MG63 (cell line): ENCODE measurements around the gene LTB4R. TPM values are rescaled to one million over a fixed set of nuclear protein-coding genes. Genes with fewer than 3 reads are reported as not detected.

ENCODE experiments used
- DNase-seq: peaks from one replicate; pipeline ENCODE4 v3.0.0-alpha.2; 2020
- H3K27me3 ChIP-seq: fragments of 250-450 bp; sonication (Bioruptor Pico); 2 replicates; pipeline ENCODE4 v1.5.1; 2020; ENCODE audit warnings: mild to moderate bottlenecking, moderate library complexity
- H3K36me3 ChIP-seq: fragments of 250-450 bp; sonication (Bioruptor Pico); 2 replicates; pipeline ENCODE4 v1.5.1; 2020; ENCODE audit warnings: mild to moderate bottlenecking, moderate library complexity
- H3K4me3 ChIP-seq: fragments of 250-450 bp; sonication (Bioruptor Pico); 2 replicates; pipeline ENCODE4 v1.5.1; 2020; ENCODE audit warnings: mild to moderate bottlenecking, moderate library complexity
- H3K9me3 ChIP-seq: fragments of 250-450 bp; sonication (Bioruptor Pico); 2 replicates; pipeline ENCODE4 v1.5.1; 2020; ENCODE audit warnings: mild to moderate bottlenecking, moderate library complexity
- total RNA-seq: library from RNA; depleted of rRNA; stranded (reverse); fragments of >200 nt; shearing (Covaris generic); gene quantifications from 2 replicates; pipeline ENCODE4 v1.2.3, GENCODE V29; 2014; ENCODE audit warnings: low replicate concordance; rRNA removed

LTB4R gene, protein sequence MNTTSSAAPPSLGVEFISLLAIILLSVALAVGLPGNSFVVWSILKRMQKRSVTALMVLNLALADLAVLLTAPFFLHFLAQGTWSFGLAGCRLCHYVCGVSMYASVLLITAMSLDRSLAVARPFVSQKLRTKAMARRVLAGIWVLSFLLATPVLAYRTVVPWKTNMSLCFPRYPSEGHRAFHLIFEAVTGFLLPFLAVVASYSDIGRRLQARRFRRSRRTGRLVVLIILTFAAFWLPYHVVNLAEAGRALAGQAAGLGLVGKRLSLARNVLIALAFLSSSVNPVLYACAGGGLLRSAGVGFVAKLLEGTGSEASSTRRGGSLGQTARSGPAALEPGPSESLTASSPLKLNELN
- total RNA-seq: 1.4 and 1.5 TPM in 2 replicates

DNA sequence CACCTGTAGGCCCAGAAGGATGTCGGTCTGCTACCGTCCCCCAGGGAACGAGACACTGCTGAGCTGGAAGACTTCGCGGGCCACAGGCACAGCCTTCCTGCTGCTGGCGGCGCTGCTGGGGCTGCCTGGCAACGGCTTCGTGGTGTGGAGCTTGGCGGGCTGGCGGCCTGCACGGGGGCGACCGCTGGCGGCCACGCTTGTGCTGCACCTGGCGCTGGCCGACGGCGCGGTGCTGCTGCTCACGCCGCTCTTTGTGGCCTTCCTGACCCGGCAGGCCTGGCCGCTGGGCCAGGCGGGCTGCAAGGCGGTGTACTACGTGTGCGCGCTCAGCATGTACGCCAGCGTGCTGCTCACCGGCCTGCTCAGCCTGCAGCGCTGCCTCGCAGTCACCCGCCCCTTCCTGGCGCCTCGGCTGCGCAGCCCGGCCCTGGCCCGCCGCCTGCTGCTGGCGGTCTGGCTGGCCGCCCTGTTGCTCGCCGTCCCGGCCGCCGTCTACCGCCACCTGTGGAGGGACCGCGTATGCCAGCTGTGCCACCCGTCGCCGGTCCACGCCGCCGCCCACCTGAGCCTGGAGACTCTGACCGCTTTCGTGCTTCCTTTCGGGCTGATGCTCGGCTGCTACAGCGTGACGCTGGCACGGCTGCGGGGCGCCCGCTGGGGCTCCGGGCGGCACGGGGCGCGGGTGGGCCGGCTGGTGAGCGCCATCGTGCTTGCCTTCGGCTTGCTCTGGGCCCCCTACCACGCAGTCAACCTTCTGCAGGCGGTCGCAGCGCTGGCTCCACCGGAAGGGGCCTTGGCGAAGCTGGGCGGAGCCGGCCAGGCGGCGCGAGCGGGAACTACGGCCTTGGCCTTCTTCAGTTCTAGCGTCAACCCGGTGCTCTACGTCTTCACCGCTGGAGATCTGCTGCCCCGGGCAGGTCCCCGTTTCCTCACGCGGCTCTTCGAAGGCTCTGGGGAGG is at the start of gene LTB4R:
Gene LTB4R (plus strand): TSS at position 857 of the 959 bp plus-strand sequence. CDS start 4,150 bp downstream, outside the sequence.
- no peak for DNase-seq
- Histone ChIP-seq H3K27me3 (no peaks in the 10 kb centered on the region), H3K9me3 (no peaks in the 10 kb centered on the region), H3K4me3 (no peak within 1 kb of the TSS), H3K36me3 (peaks cover 2% of the 10 kb centered on the region; the same call in 1 of the 2 replicates)

DNA sequence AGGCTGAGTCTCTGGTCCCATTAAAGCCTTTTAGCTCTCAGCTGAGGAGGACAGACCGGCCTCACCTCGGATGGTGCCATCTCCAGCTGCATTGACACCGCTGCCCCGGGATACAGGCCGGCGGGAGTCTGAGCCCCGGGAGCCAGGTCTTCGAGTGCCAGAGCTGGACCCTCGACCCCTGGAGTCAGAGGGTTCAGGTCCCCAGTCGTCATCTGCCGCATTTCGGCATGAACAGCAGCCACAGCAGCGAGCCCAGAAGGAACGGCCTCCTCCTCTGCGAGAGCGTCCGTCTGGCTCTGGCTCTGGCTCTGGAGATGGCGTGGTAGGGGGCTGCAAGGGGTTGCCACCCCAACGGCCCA is 49.4 kb upstream of the LTB4R start:
- Histone ChIP-seq H3K9me3 (no peaks in the 10 kb centered on the region), H3K36me3 (no peaks in the 10 kb centered on the region), H3K27me3 (no peaks in the 10 kb centered on the region), H3K4me3 (no peak overlapping the region)
- no peak for DNase-seq

DNA sequence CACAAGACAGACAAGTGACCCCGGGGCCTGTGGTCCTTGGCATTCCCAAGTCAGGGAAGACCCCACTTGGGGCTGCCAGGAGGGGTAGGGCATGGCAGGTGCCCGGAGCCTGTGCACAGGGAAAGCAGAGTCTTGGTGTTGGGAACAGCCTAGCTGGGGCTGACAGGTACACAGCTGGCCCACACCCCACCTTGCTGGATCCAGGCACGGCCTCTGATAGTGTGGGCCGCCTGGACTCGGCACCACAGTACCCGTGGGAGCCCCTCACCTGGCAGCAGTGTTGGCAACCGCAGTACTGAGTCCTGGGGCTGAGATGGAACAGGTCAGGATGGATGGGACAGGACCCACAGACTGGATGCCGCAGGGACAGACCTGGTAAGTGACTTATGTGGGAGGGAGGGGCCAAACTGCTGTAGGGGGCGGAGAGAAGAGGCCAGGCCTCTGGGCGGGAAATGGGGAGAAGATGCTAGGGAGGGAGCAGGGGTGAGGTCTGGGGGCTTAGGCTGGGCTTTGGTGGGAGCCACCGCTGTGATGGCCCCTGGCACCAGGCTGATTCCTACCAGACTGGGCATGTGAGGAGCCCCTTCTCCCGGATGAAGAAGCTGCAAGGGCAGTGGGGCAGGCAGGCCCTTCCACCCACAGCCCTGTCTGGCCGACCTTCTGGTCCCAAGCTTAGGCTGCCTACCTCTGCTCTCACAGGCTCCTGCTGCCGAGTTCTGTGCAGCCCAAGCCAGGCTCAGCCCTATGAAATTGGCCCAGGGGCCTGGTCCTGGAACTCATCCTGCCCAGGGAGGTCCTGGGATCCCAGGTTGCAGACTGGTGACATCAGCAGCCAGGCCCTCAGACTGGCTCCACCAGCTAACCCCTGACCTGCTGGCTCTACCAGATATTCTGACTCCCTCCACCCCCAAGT is 48.2 kb upstream of the LTB4R start, which contains the start of gene TGM1:
Gene TGM1 (minus strand): TSS at position 357 of the 913 bp plus-strand sequence. CDS start 825 bp downstream, outside the sequence.
- no peak for DNase-seq
- H3K36me3 ChIP-seq: no peaks in the 10 kb centered on the region
- H3K4me3 ChIP-seq: no peak within 1 kb of the TSS
- H3K9me3 ChIP-seq: no peaks in the 10 kb centered on the region
- H3K27me3 ChIP-seq: no peaks in the 10 kb centered on the region

DNA sequence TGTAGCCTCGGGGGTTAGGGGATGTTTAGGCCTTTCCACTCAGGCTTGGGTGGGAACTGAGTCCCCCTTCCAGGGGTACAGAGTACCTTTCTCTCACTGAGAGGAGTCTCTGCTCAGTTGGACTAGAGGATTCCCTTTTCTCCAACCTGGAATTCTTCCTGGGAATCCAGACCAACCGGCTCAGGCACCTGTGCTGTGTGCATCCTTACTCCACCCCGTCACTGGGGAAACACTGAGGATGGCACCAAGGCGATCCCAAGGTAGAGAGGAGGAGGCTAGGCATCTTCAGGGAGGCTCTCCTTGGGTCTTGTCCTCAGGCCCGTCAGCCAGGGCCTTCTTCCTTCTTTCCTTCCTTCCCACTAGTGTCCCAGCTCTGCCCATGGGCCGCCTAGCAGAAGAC is 47.5 kb upstream of the LTB4R start:
- Histone ChIP-seq H3K9me3 (no peaks in the 10 kb centered on the region), H3K27me3 (no peaks in the 10 kb centered on the region), H3K4me3 (no peak overlapping the region), H3K36me3 (no peaks in the 10 kb centered on the region)
- no peak for DNase-seq

DNA sequence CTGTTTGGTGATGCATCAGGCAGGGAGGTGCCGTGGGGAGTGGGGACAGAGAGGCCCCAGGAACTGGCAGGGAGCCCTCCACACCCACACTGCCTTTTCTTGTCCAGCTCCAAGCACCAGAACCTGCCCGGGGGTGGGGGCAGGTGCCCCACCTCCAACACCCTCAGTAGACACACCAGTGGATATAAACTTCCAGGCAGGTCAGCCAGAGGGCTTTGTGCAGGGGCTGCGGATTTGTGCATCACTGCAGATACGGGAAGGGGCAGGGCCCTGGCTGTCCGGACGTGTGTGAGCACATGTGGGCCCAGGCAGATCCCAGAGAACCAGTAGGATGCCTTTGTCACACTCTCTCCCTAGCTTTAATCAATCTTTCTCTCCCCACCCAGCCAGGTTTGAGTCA is 47.0 kb upstream of the LTB4R start:
- H3K27me3 ChIP-seq: no peaks in the 10 kb centered on the region
- no peaks in the 10 kb centered on the region for H3K9me3 ChIP-seq
- H3K4me3 ChIP-seq: no peak overlapping the region
- no peaks in the 10 kb centered on the region for H3K36me3 ChIP-seq
- DNase-seq: no peak

DNA sequence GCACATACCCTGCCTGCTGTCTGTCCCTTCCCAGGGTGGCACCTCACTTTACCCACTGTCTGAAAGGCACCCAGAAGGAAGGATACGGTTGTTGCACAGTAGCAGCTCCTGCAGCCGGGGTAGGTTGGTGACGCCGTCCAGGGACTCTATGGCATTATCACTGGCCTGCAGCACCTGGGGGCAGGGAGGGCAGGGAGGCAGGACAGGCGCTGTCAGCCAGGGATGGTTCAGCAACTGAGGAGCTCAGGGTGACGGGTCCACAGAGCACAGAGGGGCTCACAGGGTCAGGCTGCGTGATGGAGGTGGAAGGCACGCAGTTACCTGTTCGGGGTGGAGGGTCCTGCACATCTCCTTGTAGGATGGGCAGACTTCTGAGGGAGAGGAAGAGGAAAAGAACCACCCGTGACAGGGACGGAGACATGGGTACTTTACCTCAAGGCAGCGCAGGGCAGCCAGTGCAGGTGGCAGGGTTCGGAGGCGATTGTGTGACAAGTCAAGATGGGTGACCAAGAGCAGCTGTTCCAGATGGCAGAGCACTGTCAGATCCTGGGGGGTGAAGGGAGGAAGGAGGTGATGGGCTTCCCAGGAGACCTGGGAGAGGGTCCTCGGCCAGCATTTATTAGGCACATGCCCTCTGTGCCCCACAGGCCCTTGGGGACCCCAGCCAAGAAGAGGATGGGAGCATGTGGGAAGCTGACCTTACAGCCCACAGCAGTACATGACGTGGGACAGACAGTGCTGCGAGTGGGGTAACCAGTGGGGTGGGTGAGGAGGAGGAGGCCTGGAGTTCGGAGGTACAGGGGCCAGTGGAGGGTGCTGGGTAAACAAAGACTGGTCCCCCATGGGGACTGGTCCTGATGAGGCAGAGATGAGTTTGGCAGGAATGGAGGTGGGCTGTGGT is 44.7 kb upstream of the LTB4R start:
- Histone ChIP-seq H3K9me3 (no peaks in the 10 kb centered on the region), H3K27me3 (no peaks in the 10 kb centered on the region), H3K4me3 (no peak overlapping the region), H3K36me3 (no peaks in the 10 kb centered on the region)
- no peak for DNase-seq

DNA sequence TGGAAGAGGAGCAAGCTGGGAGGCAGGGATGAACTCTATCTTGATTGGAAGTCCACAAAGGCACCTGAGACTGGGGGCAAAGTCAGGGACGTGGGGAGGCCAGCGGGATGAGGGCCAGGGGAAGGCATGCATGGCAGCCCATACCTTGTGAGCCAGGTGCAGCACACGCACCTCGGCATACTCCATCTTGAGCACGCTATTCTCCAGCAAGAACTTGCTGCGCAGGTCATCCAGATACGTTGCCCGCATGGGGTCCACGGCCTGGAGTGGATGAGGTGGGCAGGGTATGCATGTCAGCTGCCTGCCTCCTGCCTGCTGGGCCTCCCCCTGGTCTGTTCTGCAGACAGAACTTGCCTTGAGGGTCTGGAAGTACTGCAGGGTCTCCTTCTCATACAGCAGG is 43.8 kb upstream of the LTB4R start:
- Histone ChIP-seq H3K36me3 (no peaks in the 10 kb centered on the region), H3K27me3 (no peaks in the 10 kb centered on the region)

DNA sequence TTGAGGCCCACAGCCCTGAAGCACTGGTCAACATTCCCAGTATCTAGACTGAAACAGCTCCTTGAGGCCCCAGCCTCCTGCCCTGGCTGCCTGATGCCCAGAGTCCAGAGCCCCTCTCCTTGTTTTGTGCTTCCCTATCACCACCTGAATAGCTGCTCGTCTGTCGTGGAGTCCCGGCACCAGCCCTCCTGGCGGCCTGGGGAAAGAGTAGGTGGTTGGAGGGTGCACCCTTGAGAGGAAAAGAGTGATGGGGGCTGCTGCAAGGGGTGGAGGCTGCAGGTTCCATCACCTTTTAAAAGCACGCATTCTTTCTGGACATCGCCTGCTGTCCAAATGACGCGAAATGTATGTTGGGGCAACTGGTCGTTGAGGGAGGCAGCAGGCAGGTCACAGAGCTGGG is 43.1 kb upstream of the LTB4R start:
- Histone ChIP-seq H3K27me3 (no peaks in the 10 kb centered on the region), H3K9me3 (no peaks in the 10 kb centered on the region), H3K36me3 (no peaks in the 10 kb centered on the region), H3K4me3 (no peak overlapping the region)
- no peak for DNase-seq

More for the DNA sequence above, 43.8 kb upstream of the LTB4R start:
- Histone ChIP-seq H3K4me3 (no peak overlapping the region), H3K9me3 (no peaks in the 10 kb centered on the region)
- no peak for DNase-seq

DNA sequence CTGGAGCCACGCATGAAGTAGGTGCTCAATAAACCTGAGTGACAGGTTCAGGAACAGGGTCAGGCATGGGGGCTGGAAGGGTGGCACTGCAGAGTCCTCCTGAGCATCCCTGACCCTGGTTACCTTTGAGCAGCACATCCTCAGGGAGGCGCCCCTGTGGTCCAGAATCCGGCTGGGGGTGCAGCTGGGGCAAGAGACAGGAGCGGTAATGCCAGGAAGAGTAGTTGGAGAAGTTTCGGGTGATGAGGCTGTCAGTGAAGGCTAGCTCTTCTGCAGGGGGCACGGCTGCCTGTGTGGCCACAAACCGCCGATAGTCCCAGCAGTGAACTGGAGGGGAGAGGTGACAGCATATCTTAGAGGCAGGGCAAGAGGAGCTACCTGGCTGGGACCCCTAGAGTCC is 41.9 kb upstream of the LTB4R start:
- no peaks in the 10 kb centered on the region for H3K9me3 ChIP-seq
- H3K27me3 ChIP-seq: no peaks in the 10 kb centered on the region
- no peaks in the 10 kb centered on the region for H3K36me3 ChIP-seq
- DNase-seq: no peak
- no peak overlapping the region for H3K4me3 ChIP-seq

DNA sequence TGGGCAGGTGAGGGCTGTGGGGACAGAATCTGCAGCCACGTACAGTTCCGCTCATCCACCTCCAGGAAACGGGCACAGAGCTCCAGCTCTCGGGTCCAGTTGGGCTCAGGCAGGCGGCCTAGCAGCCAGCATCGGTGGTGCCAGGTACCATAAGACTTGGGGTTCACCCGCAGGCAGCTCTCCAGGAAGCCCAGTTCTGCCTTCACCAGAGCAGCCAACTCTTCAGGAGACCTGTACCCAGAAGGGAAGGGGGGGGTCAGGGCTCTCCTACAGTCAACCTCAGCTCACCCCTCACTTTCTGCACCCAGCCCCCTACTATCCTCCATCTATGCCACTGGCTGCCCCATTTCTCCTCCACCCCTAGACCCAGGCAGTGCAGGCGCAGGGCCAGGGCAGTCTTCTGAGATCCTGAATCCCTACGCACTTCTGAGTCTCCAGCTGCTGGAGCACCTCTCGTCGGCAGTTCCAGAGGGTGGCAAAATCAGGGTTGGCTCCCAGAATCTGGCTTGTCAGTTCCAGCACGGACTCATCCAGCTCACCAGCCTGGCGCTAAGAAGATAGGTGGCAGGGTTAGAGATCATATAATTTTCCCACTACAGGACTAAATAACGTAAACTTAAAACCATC is 41.3 kb upstream of the LTB4R start:
- no peak for DNase-seq
- no peaks in the 10 kb centered on the region for H3K9me3 ChIP-seq
- H3K4me3 ChIP-seq: no peak overlapping the region
- H3K36me3 ChIP-seq: no peaks in the 10 kb centered on the region
- no peaks in the 10 kb centered on the region for H3K27me3 ChIP-seq

DNA sequence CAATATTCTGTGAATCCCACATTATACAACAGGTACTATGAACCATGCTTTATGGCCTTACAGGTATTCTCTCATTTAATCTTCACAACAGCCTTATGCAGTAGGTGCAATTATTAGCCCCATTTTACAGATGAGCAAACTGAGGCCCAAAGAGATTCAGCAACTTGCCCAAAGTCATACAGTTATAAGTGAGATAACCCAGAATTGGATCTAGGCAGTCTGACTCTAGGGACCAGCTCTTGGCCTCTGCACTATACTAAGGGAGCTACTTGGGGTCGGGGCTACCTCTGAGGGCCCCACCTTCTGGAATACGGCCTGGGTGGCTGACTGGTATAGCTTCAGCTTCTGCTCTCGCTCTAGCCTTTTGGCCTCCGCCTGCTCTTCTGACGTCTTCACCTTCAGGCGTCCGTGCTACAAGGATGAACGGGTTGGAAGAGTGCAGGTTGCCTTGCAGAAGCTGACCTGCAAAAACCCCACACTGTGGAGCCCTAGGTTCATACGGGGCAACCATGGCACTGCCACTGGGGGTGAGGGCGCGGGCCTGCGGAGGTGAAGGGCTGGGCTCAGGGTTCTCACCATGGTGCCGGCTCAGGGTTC is 40.7 kb upstream of the LTB4R start:
- Histone ChIP-seq H3K9me3 (no peaks in the 10 kb centered on the region), H3K27me3 (no peaks in the 10 kb centered on the region), H3K4me3 (peak overlapping the region; percentile 90), H3K36me3 (no peaks in the 10 kb centered on the region)
- no peak for DNase-seq

DNA sequence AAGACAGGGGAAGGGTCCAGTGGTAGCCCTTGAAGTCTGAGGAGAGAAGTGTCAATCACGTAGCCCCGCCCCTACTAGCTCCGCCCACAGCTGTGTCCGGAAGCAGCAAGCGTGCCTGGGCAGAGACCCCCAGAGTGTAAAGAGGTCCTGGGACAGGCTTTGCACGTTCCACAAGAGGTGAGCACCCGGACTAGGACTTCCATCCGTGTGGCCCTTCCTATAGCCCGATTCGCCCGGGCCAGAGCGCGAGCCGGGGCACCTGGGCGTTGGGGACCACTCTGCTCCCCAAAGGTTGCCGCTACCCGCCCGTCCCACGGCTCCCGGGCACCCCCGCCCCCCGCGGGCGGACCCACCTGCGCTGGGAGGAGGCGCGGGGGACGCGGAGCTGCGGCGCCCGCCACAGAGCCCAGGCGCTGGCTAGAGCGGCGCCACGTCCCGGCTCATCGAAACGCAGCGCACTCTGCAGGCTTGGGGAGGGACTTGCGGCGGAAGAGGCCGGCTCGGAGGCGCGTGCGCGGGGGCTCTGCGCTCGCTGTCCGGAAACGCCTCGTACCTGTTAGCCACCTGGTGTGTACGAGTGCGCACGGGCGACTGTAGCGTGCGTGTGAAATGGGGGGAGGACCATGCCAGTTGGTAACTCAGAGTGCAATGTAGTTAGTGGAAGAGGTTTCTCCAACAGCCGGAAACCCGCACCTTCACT is 40.0 kb upstream of the LTB4R start, which contains the start of gene RABGGTA:
Gene RABGGTA (minus strand): TSS at position 464 of the 700 bp plus-strand sequence. CDS start 482 bp downstream, outside the sequence.
- H3K36me3 ChIP-seq: no peaks in the 10 kb centered on the region
- no peaks in the 10 kb centered on the region for H3K27me3 ChIP-seq
- DNase-seq: peak; percentile 76
- peak within 1 kb of the TSS; percentile 90 for H3K4me3 ChIP-seq
- no peaks in the 10 kb centered on the region for H3K9me3 ChIP-seq

DNA sequence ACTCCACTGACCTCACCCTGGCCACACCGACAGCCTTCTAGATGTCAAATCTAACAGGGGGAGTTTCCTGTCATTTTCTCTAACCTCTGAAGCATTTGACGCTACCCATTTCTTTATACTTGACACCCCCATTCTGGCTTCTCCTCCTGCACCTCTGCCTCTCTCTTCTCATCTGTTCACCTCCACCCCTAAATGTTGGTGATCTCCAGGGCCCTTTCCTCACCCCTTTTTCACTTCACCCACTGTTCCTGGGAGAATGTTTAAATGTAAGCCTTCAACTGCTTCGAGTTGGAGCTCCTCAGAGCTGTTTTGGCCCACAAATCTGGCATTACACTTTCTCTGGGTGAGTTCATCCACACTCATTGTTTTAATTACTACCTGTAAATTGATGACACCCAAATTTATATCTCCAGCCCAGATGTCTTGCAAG is 39.5 kb upstream of the LTB4R start:
- H3K4me3 ChIP-seq: peak overlapping the region; percentile 90
- H3K9me3 ChIP-seq: no peaks in the 10 kb centered on the region
- DNase-seq: no peak
- H3K36me3 ChIP-seq: no peaks in the 10 kb centered on the region
- no peaks in the 10 kb centered on the region for H3K27me3 ChIP-seq

DNA sequence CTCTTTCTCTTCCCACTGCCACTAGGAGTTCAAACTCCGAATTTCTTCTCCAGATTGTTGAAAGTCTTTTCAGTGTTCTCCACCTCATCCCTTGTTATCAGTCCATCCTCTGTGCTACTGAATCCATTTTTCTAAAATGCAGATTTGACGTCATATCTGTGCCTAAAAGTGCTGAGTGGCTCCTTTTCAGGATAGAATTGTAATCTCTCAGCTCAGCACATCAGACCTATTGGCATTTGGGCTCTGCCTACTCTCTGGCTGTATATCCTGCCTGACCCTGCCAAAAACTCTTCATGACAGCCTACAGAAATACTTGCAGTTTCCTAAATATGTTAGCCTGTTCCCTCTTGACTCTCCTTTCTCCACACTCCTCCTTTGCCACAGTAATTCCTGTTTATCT is 38.8 kb upstream of the LTB4R start:
- H3K4me3 ChIP-seq: no peak overlapping the region

More for the DNA sequence above, 38.8 kb upstream of the LTB4R start:
- no peak for DNase-seq
- no peaks in the 10 kb centered on the region for H3K36me3 ChIP-seq
- no peaks in the 10 kb centered on the region for H3K9me3 ChIP-seq
- H3K27me3 ChIP-seq: no peaks in the 10 kb centered on the region
